ENCODE results near the gene ZDHHC14.

DNA sequence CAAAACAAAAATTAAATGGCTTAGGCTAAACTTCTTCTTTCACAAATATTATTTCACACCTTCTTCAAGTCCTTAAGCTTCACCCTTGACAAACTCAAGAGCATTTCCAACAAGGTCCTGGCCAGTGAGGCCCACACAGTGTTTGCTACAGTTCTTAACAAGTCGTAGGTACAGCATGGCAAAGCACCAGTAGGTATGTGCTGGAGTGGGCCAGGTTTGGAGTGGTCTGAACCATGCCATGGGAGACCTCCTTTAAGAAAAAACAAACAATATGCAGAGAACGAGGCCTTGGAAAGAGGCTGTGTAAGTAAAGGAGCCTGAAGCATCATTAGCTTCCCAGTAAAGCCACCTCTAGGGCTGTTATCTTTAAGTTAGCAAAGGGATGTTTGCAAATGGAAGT lies 287.7 kb downstream of the ZDHHC14 start:
- TF ChIP-seq, protein P1, sequence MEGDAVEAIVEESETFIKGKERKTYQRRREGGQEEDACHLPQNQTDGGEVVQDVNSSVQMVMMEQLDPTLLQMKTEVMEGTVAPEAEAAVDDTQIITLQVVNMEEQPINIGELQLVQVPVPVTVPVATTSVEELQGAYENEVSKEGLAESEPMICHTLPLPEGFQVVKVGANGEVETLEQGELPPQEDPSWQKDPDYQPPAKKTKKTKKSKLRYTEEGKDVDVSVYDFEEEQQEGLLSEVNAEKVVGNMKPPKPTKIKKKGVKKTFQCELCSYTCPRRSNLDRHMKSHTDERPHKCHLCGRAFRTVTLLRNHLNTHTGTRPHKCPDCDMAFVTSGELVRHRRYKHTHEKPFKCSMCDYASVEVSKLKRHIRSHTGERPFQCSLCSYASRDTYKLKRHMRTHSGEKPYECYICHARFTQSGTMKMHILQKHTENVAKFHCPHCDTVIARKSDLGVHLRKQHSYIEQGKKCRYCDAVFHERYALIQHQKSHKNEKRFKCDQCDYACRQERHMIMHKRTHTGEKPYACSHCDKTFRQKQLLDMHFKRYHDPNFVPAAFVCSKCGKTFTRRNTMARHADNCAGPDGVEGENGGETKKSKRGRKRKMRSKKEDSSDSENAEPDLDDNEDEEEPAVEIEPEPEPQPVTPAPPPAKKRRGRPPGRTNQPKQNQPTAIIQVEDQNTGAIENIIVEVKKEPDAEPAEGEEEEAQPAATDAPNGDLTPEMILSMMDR (IDR thresholded peaks at IDR 0.05): no peak
- no peak for TF ChIP-seq POLR2A (IDR thresholded peaks at IDR 0.05; ENCODE audit: low read depth)
